ENCODE measurements around the gene ABHD6. TPM values are rescaled to one million over a fixed set of nuclear protein-coding genes. Genes with fewer than 3 reads are reported as not detected.
"Not testable (repeated sequence)": the region's sequence is repeated elsewhere in the genome, so short reads cannot be mapped to it uniquely, and the experiment has no call there.

ABHD6 gene
- total RNA-seq, 1 donor from 2014 or later = 3.0 TPM

DNA sequence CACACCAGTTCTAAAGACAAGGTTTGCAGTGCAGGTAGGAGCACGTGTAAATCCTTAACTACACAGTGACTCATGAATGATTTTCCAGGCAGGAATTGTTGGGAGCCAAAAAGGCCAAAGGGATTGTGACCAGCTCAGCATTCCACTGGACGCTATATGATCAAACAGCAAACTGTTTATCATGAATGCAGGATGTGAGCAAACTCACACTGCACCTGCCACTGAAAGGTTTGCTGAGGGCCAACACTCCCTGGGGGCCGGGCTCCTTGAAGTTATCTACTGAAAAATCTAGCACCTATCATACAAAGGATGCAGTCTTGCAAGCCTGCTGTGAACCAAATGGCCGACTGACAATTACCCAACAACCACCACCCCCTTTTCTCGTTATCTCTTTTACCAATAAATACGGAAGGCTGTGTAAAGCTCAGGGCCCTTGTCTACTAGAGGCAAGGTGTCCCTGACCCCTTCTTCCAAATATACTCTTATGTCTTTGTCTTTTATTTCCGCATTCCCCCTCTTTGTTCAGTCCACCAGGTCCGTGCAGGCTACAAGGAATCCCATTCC, 15.3 kb upstream of the ABHD6 start:
- no peaks in the 10 kb centered on the region for H3K4me1 Mint-ChIP-seq (ENCODE audit: unreplicated experiment)
- H3K27me3 Mint-ChIP-seq (ENCODE audit: unreplicated experiment) = peaks cover 6% of the 10 kb centered on the region
- no peak overlapping the region for H3K27ac Mint-ChIP-seq (ENCODE audit: unreplicated experiment)
- no peaks in the 10 kb centered on the region for H3K36me3 Mint-ChIP-seq (ENCODE audit: low read depth, unreplicated experiment)
- H3K9me3 Mint-ChIP-seq (ENCODE audit: unreplicated experiment) = no peaks in the 10 kb centered on the region
- no peak for DNase-seq (ENCODE audit: low spot score)
- no peak for TF ChIP-seq CTCF (IDR thresholded peaks at IDR 0.05; ENCODE audit: unreplicated experiment)
- no peak overlapping the region for H3K4me3 Mint-ChIP-seq (ENCODE audit: unreplicated experiment)

DNA sequence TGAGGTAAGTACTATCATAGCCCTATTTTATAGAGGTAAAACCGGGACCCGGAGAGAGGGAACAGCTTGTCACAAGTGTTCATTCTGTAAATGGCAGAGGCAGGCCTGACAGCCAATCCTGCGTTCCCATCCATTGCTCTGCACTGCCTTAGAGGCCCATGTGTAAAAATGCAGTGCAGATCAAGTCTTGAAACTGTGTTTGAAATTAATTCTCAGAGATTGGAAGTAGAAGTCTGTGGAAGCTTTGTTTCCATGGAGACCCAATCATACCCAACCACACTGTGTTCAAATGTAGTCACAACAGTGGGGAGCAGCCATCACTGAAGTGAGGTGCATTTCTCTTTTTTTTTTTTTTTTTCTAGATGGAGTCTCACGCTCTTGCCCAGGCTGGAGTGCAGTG, 13.7 kb upstream of the ABHD6 start:
- no peaks in the 10 kb centered on the region for H3K4me1 Mint-ChIP-seq (ENCODE audit: unreplicated experiment)
- H3K36me3 Mint-ChIP-seq (ENCODE audit: low read depth, unreplicated experiment) = no peaks in the 10 kb centered on the region
- H3K9me3 Mint-ChIP-seq (ENCODE audit: unreplicated experiment) = no peaks in the 10 kb centered on the region
- H3K27ac Mint-ChIP-seq (ENCODE audit: unreplicated experiment) = no peak overlapping the region
- no peak overlapping the region for H3K4me3 Mint-ChIP-seq (ENCODE audit: unreplicated experiment)
- DNase-seq (ENCODE audit: low spot score) = no peak
- peaks cover 4% of the 10 kb centered on the region for H3K27me3 Mint-ChIP-seq (ENCODE audit: unreplicated experiment)
- TF ChIP-seq CTCF (IDR thresholded peaks at IDR 0.05; ENCODE audit: unreplicated experiment) = no peak

DNA sequence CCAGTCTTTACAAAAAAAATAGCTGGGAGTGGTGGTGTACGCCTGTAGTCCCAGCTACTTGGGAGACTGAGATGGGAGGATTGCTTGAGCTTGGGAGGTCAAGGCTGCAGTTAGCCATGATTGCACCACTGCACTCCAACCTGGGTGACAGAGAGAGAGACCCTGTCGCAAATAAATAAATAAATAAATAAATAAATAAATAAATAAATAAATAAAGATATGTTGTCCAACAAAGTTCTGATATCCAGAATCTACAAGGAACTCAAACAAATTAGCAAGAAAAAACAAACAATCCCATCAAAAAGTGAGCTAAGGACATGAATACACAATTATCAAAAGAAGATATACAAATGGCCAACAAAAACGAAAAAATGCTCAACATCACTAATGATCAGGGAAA, 9.7 kb upstream of the ABHD6 start:
- H3K4me1 Mint-ChIP-seq (ENCODE audit: unreplicated experiment); DNase-seq (ENCODE audit: low spot score); H3K27me3 Mint-ChIP-seq (ENCODE audit: unreplicated experiment); H3K9me3 Mint-ChIP-seq (ENCODE audit: unreplicated experiment); H3K4me3 Mint-ChIP-seq (ENCODE audit: unreplicated experiment); H3K27ac Mint-ChIP-seq (ENCODE audit: unreplicated experiment); H3K36me3 Mint-ChIP-seq (ENCODE audit: low read depth, unreplicated experiment): not testable (repeated sequence)

- Mint-ChIP-seq H3K27me3 (ENCODE audit: unreplicated experiment) (peaks cover 4% of the 10 kb centered on the region), H3K4me1 (ENCODE audit: unreplicated experiment) (peaks cover 7% of the 10 kb centered on the region), H3K27ac (ENCODE audit: unreplicated experiment) (no peak overlapping the region), H3K36me3 (ENCODE audit: low read depth, unreplicated experiment) (no peaks in the 10 kb centered on the region), H3K9me3 (ENCODE audit: unreplicated experiment) (no peaks in the 10 kb centered on the region), H3K4me3 (ENCODE audit: unreplicated experiment) (no peak overlapping the region)
- TF ChIP-seq CTCF (IDR thresholded peaks at IDR 0.05; ENCODE audit: unreplicated experiment) = no peak
- no peak for DNase-seq (ENCODE audit: low spot score)
These were observed 6.6 kb upstream of the ABHD6 start for GRCh38 chr3:58230876-58231552.

DNA sequence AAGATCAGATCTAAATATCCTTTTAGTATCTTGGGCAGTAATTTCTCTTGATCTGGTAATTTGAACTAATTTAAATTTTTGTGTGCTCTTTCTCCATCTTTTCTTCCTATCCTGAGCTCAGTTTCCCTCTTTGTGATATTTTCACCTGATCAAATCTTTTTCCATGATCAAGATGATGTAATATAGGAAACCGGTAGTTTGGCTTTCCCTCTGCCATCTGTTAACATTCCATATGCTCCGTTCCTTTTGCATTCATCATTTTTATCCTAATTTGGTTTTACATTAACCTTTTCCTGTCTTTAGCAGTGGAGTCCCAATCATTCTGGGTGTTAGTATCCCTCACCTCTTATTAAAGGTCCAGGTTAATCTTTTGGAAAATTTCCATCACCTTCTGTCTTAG, 5.9 kb upstream of the ABHD6 start:
- Mint-ChIP-seq H3K27me3 (ENCODE audit: unreplicated experiment) (peaks cover 4% of the 10 kb centered on the region), H3K27ac (ENCODE audit: unreplicated experiment) (no peak overlapping the region), H3K4me1 (ENCODE audit: unreplicated experiment) (peaks cover 9% of the 10 kb centered on the region), H3K4me3 (ENCODE audit: unreplicated experiment) (no peak overlapping the region), H3K9me3 (ENCODE audit: unreplicated experiment) (no peaks in the 10 kb centered on the region), H3K36me3 (ENCODE audit: low read depth, unreplicated experiment) (no peaks in the 10 kb centered on the region)
- DNase-seq (ENCODE audit: low spot score) = no peak
- TF ChIP-seq CTCF (IDR thresholded peaks at IDR 0.05; ENCODE audit: unreplicated experiment) = no peak
